ENCODE data around the gene GJD2. TPM values are rescaled to one million over a fixed set of nuclear protein-coding genes. Genes with fewer than 3 reads are reported as not detected.

GJD2 gene
- total RNA-seq, 1 donor from 2014 or later = not detected

GRCh38 chr15:34732430-34732829 lies 22.4 kb downstream of the GJD2 start:
- ATAC-seq (ENCODE audit: low read depth) (no peak), DNase-seq (no peak)
- H3K36me3 Mint-ChIP-seq (ENCODE audit: low read depth) = no peaks in the 10 kb centered on the region
- no peak overlapping the region for H3K4me3 Mint-ChIP-seq
- no peak for TF ChIP-seq CTCF (IDR thresholded peaks at IDR 0.05)
- peaks cover 4% of the 10 kb centered on the region for H3K27me3 Mint-ChIP-seq
- intact Hi-C loops (cut with micrococcal nuclease) = no loop called here
- no peaks in the 10 kb centered on the region for H3K9me3 Mint-ChIP-seq
- no peak overlapping the region for H3K27ac Mint-ChIP-seq
- H3K4me1 Mint-ChIP-seq = no peaks in the 10 kb centered on the region
- CTCF ChIA-PET = no interaction called here
- POLR2A ChIA-PET = no interaction called here

- H3K4me1 Mint-ChIP-seq = no peaks in the 10 kb centered on the region
- ATAC-seq (ENCODE audit: low read depth) = no peak
- POLR2A ChIA-PET = no interaction called here
- H3K36me3 Mint-ChIP-seq (ENCODE audit: low read depth) = no peaks in the 10 kb centered on the region
- CTCF ChIA-PET = no interaction called here
- no peak overlapping the region for H3K27ac Mint-ChIP-seq
- no peaks in the 10 kb centered on the region for H3K9me3 Mint-ChIP-seq
- DNase-seq = no peak
- intact Hi-C loops (cut with micrococcal nuclease) = no loop called here
- TF ChIP-seq CTCF (IDR thresholded peaks at IDR 0.05) = no peak
- no peak overlapping the region for H3K4me3 Mint-ChIP-seq
- H3K27me3 Mint-ChIP-seq = peaks cover 5% of the 10 kb centered on the region
These were observed 24.1 kb downstream of the GJD2 start for GRCh38 chr15:34730701-34731100.

- Mint-ChIP-seq H3K36me3 (ENCODE audit: low read depth) (no peaks in the 10 kb centered on the region), H3K27me3 (peaks cover 8% of the 10 kb centered on the region), H3K27ac (no peak overlapping the region), H3K4me3 (no peak overlapping the region), H3K9me3 (no peaks in the 10 kb centered on the region), H3K4me1 (no peaks in the 10 kb centered on the region)
- no peak for TF ChIP-seq CTCF (IDR thresholded peaks at IDR 0.05)
- intact Hi-C loops (cut with micrococcal nuclease) = no loop called here
- ATAC-seq (ENCODE audit: low read depth) (no peak), DNase-seq (no peak)
- ChIA-PET POLR2A (no interaction called here), CTCF (no interaction called here)
These were observed 24.9 kb downstream of the GJD2 start for GRCh38 chr15:34729886-34730285.

- H3K27me3 Mint-ChIP-seq = peaks cover 9% of the 10 kb centered on the region
- no peak for DNase-seq
- H3K4me1 Mint-ChIP-seq = no peaks in the 10 kb centered on the region
- H3K9me3 Mint-ChIP-seq = no peaks in the 10 kb centered on the region
- H3K27ac Mint-ChIP-seq = no peak overlapping the region
- no peak overlapping the region for H3K4me3 Mint-ChIP-seq
- intact Hi-C loops (cut with micrococcal nuclease) = no loop called here
- ATAC-seq (ENCODE audit: low read depth) = no peak
- POLR2A ChIA-PET = no interaction called here
- TF ChIP-seq CTCF (IDR thresholded peaks at IDR 0.05) = no peak
- CTCF ChIA-PET = no interaction called here
- no peaks in the 10 kb centered on the region for H3K36me3 Mint-ChIP-seq (ENCODE audit: low read depth)
These were observed 25.7 kb downstream of the GJD2 start for GRCh38 chr15:34729056-34729455.

GRCh38 chr15:34726406-34727100 lies 28.2 kb downstream of the GJD2 start:
- TF ChIP-seq CTCF (IDR thresholded peaks at IDR 0.05) = no peak
- H3K4me1 Mint-ChIP-seq = no peaks in the 10 kb centered on the region
- no peak overlapping the region for H3K4me3 Mint-ChIP-seq
- ChIA-PET CTCF (no interaction called here), POLR2A (no interaction called here)
- intact Hi-C loops (cut with micrococcal nuclease) = no loop called here
- no peaks in the 10 kb centered on the region for H3K9me3 Mint-ChIP-seq
- H3K36me3 Mint-ChIP-seq (ENCODE audit: low read depth) = no peaks in the 10 kb centered on the region
- no peak for ATAC-seq (ENCODE audit: low read depth)
- H3K27ac Mint-ChIP-seq = no peak overlapping the region
- DNase-seq = no peak
- H3K27me3 Mint-ChIP-seq = peaks cover 26% of the 10 kb centered on the region
